Mucosa of stomach (tissue), 1 donor: Measurements from ENCODE around the gene PRELID3B.

Source experiments
- H3K27me3 ChIP-seq: one replicate; pipeline ENCODE4 v1.7.0; 2013; ENCODE audit warnings: mild to moderate bottlenecking, low read length; ENCODE audit not compliant: control insufficient read depth, insufficient read depth
- H3K36me3 ChIP-seq: one replicate; pipeline ENCODE4 v1.7.0; 2013; ENCODE audit warnings: low read length; ENCODE audit not compliant: control insufficient read depth, insufficient read depth
- H3K4me1 ChIP-seq: one replicate; pipeline ENCODE4 v1.7.0; 2013; ENCODE audit warnings: mild to moderate bottlenecking, low read length; ENCODE audit not compliant: control insufficient read depth, insufficient read depth
- H3K4me3 ChIP-seq: one replicate; pipeline ENCODE4 v1.7.0; 2013; ENCODE audit warnings: low read length
- H3K9ac ChIP-seq: one replicate; pipeline ENCODE4 v1.7.0; 2013; ENCODE audit warnings: mild to moderate bottlenecking, low read length, moderate library complexity
- H3K9me3 ChIP-seq: one replicate; pipeline ENCODE4 v1.7.0; 2013; ENCODE audit warnings: mild to moderate bottlenecking, low read length, moderate library complexity; ENCODE audit not compliant: control insufficient read depth
- donor health status: Pancreatic carcinoma.

Gene PRELID3B

GRCh38 chr20:58986286-58986967 lies 56.2 kb downstream of the PRELID3B start:
- no peak overlapping the region for H3K9ac ChIP-seq
- no peaks in the 10 kb centered on the region for H3K9me3 ChIP-seq
- no peak overlapping the region for H3K4me3 ChIP-seq
- H3K36me3 ChIP-seq: peaks cover 24% of the 10 kb centered on the region
- peaks cover 8% of the 10 kb centered on the region for H3K4me1 ChIP-seq
- H3K27me3 ChIP-seq: no peaks in the 10 kb centered on the region

GRCh38 chr20:58985656-58986055 lies 56.9 kb downstream of the PRELID3B start:
- no peak overlapping the region for H3K9ac ChIP-seq
- H3K4me1 ChIP-seq: peaks cover 8% of the 10 kb centered on the region

GRCh38 chr20:58984691-58985090 lies 57.9 kb downstream of the PRELID3B start:
- H3K9ac ChIP-seq: no peak overlapping the region
- no peaks in the 10 kb centered on the region for H3K27me3 ChIP-seq
- H3K4me3 ChIP-seq: no peak overlapping the region
- peaks cover 20% of the 10 kb centered on the region for H3K36me3 ChIP-seq
- H3K9me3 ChIP-seq: no peaks in the 10 kb centered on the region
- H3K4me1 ChIP-seq: peaks cover 8% of the 10 kb centered on the region

More at GRCh38 chr20:58985656-58986055, 56.9 kb downstream of the PRELID3B start:
- no peaks in the 10 kb centered on the region for H3K9me3 ChIP-seq
- H3K4me3 ChIP-seq: no peak overlapping the region
- H3K36me3 ChIP-seq: peaks cover 24% of the 10 kb centered on the region
- H3K27me3 ChIP-seq: no peaks in the 10 kb centered on the region
